Stimulated activated CD8-positive, alpha-beta memory T cell treated with anti-CD3 and anti-CD28 coated beads, Interleukin-7, amount 100 ng/mL, for 4 hours (primary cell): Measurements from ENCODE around the gene RASSF5.
"Not testable (repeated sequence)": the region's sequence is repeated elsewhere in the genome, so short reads cannot be mapped to it uniquely, and the experiment has no call there.

Experiments used
- DNase-seq, 2 donors: peaks; one replicate each; pipeline ENCODE4 v3.0.0-alpha.2; 2020; ENCODE audit warnings: low read depth in 2 of 2

RASSF5 gene

DNA sequence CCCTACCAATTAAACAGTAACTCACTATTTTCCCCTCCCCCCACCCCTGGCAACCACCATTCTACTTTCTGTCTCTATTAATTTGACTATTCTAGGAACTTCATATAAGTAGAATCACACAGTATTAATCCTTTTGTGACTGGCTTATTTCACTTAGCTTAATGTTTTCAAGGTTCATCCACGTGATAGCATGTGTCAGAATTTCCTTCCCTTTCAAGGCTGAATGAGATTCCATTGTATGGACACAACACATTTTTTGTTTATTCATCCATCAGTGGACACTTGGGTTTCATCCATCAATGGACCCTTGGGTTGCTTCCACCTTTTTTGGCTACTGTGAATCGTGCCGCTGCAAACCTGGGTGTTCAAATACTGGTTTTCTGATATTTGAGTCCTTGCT is 63.2 kb downstream of the RASSF5 start:
- DNase-seq = no peak

DNA sequence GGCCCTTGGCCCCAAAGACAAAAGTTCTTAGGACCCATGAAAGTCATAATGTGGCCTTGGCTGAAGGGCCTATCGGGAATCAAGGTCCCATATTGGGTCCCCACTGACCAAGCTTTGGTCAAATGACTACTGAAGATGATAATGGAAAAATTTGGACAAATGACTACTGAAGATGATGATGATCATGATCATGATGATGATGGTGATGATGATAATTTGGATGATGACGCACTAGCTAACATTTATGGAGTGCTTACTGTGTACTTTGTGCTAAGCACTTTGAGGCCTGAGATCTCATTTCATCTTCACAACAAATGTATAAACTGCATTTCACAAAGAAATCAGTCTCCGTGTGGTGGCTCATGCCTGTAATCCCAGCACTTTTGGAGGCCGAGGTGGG is 65.5 kb downstream of the RASSF5 start:
- DNase-seq = no peak

DNA sequence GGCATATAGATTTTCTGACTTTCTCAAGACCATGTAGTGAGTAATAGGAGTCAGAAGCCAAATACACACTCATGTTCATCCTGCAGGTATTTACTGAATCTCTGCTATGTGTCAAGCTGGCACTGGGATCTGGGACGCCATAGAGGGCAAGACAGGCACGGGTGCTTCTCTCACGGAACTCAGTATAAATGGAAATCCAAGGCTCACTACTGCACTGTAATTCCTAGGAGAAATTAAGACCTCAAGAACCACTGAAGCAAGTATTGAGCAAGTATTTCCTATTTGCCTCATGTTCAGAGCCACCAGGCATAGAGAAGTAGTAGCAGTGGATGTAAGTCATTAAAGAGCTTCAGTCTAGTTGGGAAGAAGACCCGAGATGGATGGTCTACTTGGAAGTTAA is 66.0 kb downstream of the RASSF5 start:
- no peak for DNase-seq

DNA sequence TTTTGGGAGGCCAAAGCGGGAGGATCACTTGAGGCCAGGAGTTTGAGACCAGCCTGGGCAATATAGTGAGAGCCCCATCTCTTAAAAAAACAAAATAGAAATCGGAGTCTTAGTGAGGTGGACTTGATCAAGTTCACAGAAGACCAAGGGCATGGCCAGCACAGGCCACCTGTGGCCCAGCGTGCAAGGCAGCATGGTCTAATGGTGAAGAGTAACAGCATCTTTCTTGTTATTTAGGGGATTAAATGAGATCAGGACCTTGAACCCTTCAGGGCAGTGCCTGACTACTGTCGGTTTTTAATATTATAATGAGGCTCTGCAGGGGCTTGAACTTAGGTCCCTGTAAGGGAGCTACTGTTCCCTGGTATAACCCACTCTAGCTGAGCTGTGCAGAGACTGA is 66.4 kb downstream of the RASSF5 start:
- DNase-seq = no peak

DNA sequence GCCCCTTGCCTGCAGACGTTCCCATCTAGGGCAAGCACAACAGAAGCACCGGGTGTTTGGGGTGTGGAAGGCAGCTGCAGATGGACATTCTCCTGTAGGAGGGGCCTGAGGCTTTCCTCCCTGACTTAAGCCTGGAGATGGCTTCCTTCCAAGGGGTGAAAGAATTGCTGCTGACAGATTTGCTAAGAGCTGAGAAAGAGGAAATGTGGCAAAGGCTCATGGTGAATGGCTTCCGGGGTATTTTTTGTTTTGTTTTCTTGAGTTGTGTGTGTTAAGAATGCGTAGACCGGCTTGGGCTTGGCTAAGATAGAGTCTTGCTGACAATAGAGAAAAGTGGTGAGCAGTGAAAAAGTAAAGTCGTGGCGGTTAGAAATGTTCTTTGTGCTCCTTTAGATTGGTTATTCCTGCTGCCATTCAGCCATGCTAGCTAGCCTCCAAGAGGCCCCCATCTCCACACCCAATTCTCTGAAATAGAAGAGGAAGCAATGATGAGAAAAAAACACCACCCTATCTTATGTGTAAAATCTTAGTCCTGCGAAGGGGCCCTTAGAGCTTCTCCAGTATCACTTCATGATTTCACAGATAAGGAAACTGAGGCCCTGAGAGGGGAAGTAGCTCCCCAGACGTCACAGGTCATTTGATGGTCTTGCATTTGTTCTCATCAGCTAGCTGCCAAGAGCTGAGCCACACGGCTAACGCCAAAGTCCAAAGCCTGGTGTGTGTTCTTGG is 68.0 kb downstream of the RASSF5 start:
- no peak for DNase-seq

DNA sequence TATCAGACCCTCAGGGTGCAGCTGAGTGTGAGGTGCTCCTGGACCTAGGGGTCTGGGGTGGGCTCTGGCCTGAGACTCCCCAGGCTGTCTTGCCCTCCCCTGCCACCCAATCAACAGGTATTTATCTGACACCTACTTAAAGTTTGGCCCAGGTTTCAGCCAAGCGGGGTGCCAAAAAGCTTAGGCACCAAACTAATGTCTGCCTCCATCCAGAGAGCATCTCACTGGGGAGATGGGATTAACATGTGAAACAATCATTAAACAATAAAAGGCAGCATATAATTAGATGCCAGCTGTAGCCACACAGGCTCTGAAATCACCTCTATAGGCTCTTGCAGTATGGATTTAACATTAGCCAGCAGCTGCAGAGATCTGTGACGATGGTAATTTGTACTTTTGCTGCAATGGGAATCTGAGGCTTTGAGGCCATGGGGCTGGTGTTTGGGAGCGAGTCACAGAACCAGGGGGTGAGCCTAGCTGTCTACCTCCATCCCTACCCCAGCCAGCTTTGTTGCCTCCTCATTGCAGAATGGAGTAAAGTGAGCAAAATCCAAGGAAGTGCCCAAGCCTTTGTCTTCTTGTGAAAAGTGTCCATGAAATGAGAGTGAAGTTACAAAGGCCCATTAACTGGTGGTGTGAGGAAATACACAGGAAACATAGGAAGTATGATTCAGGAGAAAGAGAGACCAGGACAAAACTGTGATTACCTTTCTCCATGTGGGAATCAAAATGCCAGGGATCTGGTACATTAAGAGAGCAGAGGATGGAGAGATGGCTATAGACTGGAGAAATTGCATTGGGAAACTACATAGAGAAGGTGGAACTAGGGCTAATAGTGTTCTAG is 68.8 kb downstream of the RASSF5 start:
- DNase-seq = no peak

DNA sequence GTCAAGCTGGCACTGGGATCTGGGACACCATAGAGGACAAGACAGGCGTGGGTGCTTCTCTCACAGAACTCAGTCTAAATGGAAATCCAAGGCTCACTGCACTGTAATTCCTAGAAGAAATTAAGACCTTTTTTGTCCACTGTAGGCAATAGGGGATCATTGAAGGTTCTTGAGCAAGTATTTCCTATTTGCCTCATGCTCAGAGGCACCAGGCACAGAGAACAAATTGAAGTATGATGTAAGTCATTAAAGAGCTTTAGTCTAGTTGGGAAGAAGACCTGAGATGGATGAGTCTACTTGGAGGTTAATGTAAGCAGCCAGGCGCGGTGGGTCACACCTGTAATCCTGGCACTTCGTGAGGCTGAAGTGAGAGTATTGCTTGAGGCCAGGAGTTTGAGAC is 70.3 kb downstream of the RASSF5 start:
- no peak for DNase-seq

DNA sequence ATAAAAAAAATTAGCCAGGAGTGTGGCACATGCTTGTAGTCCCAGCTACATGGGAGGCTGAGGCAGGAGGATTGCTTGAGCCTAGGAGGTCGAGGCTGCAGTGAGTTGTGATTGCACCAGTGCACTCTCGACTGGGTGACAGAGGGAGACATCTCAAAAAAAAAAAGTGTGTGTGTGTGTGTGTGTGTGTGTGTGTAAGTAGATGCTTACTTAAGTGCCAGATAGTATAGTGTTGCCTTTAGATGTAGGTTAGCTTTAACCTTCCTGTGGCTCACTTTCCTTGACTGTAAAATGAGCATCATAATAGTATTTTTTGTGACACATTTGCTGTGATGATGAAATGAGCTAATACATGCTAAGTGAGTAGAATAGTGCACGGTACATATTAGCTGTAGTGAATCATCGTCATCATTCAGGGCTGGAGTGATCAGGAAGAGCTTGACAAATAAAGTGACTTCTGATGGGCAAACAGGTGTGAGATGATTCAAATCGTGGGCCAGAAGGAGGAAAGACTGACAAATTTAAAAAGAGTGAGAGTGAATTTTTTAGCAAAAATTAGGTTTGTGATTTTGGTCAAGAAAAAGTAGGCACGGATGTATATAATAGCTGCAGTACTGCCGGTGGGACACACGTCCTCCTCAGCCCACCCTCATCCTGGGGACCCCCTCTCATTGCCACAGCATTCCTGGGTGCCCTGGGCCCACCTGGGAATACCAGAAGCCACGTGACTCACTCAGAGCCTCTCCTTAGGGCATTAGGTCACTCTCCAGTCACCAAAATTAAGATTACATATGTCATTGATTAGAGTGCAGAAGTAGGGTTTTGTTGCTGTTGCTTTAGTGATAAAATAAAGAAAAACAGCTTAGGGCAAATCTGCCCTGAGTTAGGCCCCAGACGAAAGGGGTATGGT is 71.0 kb downstream of the RASSF5 start:
- DNase-seq = no peak

DNA sequence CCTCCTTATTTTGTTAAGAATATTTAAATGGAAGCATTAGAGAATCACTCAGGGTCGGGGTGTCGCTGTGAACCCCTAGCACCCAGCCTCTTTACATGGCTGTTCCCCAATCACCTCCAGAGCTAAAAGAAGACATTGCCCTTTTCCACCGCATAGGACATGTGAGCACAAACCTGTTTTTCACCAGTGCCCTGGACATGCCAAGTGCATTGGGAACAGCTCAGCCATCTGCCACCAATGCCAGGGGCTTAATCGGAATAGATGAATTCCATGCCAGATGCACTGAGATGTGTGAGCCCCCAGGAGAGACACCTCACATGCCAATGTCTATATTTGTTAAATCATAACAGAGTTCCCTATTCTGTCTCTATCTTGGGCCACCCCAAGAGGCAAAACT is 71.6 kb downstream of the RASSF5 start:
- no peak for DNase-seq

DNA sequence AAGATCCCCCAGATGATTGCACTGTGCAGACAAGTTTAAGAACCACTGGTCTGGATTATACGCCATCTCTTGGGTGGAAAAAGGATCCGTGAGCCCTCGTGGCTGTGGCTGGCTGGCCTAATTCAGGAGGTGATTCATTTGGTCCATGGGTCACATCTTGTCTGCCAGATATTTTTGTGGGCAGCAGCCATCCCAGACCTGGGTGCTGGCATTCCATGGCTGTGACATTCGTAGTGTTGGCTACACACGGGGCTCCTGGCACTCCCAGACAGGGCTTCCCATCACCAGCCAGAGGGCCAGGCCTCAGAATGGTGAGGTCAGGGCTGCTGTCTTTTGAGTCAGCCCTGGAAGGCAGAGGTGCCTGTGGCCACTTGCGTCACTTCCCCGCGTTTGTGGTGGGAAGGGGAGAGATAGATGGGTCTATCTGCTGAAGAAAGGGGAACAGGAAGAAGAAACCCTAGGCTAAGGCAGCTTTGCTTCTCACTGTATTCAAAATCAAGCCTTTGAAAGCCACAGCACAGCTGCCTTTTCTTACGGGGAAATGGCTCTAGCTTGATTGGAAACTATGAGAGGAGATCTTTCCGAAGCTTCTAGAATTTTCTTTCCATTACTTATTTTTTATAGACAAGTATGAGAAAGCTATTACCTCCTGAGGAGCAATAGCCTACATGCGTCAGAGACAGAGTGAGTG is 72.6 kb downstream of the RASSF5 start:
- peak; percentile 87 to 90 for DNase-seq

DNA sequence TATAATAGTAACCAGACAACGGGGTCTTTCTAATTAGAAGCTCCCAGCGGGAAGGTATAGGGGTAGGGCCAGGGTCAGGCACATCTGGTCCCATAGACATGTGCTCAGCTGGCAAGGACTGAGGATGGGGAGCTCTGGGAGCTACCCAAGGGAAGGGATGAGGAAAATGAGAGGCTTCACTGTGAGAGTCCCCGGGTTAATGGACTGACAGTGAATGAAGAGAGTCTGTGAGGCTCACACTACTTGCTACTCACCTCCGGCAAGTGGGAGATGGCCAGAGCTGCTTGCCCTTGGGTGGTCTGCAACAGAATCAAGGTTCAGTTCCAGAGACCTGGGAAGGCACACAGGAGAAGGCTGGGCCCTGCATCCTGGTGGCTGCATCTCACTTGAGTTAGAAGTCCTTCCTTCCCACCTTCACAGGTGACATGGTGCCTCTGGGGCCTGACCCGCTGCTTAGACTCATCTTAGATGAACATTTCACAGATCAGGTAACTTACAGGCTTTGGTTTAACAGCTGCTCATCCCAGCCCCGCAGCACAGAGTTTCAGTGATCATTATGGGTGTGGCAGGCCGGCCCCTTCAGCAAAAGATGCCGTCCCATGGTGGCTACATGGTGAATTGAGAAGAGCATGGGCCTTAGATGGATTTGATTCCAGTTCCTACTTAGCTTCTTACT is 73.2 kb downstream of the RASSF5 start:
- DNase-seq = no peak

DNA sequence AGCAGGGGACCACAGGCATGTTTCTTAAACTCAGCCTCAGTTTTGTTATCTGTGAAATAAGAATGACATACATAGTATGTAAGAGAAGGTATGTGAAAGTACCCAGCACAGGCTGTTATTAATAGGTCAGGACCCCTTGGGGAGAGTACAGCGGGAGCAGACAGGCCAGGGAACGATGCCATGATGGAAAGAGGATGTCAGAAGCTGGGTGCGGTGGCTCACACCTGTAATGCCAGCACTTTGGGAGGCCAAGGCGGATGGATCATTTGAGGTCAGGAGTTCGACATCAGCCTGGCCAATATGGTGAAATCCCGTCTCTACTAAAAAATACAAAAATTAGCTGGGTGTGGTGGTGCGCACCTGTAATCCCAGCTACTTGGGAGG is 73.8 kb downstream of the RASSF5 start:
- not testable (repeated sequence) for DNase-seq

DNA sequence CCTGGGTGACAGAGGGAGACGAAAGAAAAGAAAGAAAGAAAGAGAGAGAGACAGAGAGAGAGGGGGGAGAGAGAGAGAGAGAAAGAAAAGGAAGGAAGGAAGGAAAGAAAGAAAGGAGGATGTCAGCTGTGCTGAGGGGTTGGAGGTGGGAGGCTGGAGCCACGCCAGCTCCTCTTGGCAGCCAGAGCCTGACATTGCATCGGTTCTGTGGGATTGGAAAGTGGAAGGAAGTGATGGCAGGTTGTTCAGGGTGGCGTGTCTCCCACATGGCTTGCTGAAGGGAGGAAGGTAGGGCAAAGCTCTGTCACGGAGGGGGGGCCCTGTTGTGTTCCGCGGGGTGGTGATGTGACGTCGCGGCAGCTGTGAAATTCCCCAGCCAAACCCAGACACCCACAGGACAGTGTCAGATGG is 74.2 kb downstream of the RASSF5 start:
- DNase-seq = peak; percentile 76 to 81

DNA sequence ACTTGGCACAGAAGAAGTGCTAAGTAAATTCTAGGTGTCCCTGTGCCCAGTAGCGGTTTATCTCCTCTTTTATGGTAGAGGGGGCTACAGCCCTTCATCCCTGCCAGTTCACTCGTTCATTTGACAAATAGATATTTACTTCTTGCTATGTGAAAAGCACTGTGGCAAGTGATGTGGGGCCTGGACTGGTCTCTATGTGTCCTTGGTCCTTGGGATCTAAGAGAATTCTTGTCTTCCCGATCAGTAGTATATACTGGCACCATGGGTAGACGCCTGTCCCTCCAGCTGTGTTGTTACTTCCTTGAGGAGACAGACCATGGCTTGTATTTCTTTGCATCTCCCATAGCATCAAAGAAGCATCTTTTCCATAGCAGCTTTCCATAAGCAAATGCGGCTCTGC is 75.2 kb downstream of the RASSF5 start:
- no peak for DNase-seq

DNA sequence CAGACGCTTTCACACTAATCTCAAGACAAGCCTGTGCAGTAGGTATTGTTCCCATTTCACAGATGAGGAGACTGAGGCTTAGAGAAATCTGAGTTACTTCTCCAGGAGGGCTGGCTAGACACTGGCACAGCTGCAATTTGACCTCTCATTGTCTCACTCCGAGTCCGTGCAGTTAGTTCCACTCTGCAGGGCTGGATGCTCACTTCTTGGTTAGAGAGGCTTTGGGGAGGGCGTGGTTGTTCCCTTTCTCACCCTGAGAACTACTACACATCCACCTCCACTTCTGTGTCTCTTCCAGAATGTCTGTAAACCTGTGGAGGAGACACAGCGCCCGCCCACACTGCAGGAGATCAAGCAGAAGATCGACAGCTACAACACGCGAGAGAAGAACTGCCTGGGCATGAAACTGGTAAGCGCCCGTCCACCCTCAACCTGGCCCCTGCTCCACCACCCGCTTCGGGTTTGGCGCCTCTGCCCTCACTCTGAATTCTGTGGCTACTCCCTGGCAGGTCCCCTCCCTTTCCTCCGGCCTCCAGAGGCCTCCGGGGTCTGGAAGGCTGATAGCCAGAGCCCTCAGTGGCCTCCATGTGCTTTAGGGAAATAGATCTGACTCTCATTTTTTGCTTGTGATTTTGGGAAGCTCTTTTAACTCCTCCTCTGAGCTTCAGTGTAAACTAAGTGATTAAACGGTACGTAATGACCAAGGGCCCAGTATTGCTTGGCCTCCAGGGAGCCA is 75.8 kb downstream of the RASSF5 start:
- peak in 1 of 2 donors; percentile 34 for DNase-seq

DNA sequence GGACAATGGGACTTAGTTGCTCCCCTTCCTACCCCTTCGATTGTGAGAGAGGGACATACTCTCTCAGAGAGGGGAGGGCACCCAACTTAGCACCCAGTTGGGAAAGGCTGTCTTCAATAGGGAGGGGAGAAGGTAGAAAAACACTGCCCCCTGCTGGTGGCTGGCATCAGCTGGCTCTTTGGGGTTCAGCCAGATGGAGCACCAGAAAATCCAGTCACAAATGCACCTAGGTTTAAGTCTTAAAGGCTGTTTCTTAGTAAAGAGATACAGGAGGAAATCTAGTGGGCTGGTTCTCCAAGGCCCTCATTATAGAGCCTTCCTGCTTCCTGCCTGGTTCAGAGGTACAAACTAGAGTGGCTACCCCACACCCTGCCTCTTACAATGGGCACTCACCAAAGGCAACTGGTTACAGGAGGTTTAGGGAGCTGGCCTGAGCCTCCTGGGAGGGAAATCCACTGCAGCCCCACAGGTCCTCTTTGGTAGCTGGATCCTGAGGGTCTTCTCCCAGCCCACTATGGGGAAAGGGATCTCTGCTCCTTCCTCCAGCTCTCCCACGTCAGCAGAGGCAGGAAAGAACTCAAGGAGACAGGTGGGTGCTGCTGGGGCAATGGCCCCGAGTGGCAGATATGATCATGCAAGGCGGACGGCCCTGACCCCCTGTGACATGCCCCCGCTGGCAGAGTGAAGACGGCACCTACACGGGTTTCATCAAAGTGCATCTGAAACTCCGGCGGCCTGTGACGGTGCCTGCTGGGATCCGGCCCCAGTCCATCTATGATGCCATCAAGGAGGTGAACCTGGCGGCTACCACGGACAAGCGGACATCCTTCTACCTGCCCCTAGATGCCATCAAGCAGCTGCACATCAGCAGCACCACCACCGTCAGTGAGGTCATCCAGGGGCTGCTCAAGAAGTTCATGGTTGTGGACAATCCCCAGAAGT is 76.6 kb downstream of the RASSF5 start:
- DNase-seq = peak; percentile 73 to 81

DNA sequence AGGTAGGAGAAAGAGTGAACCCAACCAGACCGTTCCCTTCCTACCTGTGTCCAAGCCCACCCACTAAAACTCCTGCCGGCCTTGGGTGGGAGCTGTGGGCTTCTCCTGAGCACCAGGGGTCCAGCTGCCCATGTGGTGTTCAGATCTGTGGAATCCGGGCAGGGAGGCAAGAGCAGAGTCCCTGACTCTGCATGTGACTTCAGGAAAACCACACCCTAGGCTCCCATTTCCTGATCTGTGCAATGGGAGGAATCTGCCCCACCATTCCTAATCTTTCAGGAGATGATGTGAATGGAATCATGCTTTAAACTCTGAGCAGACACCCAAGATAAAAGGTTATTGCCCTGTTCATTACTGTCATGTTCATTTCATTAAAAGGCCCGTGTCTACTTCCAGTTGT is 77.4 kb downstream of the RASSF5 start:
- no peak for DNase-seq

DNA sequence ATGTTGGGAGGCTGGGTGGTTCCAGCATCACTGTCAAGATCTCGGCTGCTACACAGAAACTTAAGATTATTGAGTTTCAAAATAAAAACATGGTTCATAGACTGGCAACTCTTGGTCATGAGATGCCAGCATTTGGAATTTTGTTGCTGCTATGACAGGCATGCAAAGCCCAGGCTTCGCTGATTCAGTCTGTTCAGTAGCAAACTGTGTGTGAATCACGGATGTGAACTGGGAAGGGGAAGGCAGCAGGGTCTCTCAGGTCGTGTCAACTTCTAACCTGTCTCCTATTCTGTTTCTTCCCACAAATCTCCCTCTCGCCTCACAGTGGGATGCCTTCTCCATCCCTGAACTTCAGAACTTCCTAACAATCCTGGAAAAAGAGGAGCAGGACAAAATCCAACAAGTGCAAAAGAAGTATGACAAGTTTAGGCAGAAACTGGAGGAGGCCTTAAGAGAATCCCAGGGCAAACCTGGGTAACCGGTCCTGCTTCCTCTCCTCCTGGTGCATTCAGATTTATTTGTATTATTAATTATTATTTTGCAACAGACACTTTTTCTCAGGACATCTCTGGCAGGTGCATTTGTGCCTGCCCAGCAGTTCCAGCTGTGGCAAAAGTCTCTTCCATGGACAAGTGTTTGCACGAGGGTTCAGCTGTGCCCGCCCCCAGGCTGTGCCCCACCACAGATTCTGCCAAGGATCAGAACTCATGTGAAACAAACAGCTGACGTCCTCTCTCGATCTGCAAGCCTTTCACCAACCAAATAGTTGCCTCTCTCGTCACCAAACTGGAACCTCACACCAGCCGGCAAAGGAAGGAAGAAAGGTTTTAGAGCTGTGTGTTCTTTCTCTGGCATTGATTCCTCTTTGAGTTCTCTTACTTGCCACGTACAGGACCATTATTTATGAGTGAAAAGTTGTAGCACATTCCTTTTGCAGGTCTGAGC is 79.4 kb downstream of the RASSF5 start:
- DNase-seq = no peak
